ENCODE measurements around the gene ACAN.

Gene ACAN

DNA sequence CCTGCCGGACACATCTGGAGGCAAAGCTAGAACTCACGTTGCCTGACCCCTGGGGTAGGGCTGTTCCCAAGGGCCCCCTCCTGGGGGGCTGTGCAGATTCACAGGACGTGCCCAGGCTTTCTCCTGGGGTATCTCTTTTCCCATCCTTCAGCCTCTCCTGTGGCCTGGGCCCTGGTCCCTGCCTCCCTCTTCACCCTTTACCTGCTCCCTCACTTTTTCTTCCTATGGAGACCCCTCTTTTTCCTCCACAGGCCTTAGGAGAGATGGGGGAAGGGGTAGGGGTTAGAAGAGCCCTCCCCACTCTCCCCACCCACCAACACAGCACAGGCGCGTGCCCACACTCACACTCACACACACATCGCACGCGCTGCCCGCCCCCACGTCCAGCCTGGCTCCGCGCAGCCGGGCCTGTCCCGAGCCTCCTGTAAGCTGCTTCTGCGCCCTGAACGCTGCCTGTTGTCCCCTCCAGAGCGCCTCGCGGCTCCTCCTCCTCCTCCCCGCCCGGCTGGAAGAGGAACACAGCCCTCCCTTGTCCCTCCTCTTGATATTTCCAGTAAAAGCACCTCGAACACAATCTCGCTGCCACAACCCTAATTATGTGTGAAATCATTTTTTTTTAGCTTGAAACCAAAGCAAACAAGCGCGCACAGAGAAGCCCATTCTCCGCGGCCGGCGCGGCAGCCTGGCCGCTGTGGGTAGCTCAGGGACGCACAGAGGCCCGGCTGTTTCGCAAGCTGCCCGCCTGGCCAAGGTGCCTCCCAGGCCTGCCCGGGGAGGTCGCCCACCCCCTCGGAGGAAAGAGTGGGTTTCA lies 33.9 kb upstream of the ACAN start:
- DNase-seq (ENCODE audit: low read depth): no peak
- no peak overlapping the region for H3K4me3 ChIP-seq (ENCODE audit: low read depth, low read length)
- TF ChIP-seq, protein P1, sequence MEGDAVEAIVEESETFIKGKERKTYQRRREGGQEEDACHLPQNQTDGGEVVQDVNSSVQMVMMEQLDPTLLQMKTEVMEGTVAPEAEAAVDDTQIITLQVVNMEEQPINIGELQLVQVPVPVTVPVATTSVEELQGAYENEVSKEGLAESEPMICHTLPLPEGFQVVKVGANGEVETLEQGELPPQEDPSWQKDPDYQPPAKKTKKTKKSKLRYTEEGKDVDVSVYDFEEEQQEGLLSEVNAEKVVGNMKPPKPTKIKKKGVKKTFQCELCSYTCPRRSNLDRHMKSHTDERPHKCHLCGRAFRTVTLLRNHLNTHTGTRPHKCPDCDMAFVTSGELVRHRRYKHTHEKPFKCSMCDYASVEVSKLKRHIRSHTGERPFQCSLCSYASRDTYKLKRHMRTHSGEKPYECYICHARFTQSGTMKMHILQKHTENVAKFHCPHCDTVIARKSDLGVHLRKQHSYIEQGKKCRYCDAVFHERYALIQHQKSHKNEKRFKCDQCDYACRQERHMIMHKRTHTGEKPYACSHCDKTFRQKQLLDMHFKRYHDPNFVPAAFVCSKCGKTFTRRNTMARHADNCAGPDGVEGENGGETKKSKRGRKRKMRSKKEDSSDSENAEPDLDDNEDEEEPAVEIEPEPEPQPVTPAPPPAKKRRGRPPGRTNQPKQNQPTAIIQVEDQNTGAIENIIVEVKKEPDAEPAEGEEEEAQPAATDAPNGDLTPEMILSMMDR (IDR thresholded peaks at IDR 0.05; ENCODE audit: control insufficient read depth, extremely low read depth, insufficient read depth): no peak

DNA sequence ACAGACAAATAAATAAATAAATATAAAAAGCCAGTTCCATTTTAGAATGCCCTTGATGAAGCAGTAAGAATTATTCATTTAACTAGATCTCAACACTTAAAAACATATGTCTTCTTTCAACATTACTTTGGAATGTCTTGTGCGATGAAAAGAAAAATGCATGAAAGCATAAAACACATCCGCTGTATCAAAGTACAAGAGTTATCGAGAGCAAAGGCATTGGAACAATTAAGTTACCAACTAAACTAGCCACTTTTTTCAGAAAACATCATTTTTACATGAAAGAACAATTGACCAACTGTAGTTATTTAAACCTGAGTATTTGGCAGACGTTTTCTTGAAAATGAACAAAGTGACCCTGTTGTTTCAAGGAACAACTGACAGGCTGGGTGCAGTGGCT lies 27.5 kb upstream of the ACAN start:
- TF ChIP-seq, protein P1 (IDR thresholded peaks at IDR 0.05; ENCODE audit: control insufficient read depth, extremely low read depth, insufficient read depth): no peak
- no peak for DNase-seq (ENCODE audit: low read depth)
- no peak overlapping the region for H3K4me3 ChIP-seq (ENCODE audit: low read depth, low read length)

DNA sequence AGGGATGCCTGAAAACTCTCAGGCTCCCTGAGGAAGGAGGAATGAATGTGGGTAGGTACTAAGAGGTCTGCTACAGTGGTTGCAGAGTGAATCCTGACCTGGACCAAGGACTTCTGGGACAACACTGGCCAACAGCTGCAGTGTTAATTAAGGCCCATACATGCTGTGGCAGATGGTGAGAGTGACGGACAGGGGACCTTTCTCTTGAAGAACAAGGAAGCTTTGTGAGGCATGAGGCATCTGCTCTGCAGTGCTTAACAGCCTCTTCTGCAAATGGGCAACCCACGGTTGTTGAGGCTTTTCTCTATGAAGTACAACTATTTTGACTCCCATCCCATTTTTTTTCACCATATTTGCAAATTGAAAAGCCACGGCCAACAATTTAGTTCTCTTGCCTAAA lies 26.6 kb upstream of the ACAN start:
- TF ChIP-seq, protein P1 (IDR thresholded peaks at IDR 0.05; ENCODE audit: control insufficient read depth, extremely low read depth, insufficient read depth): no peak
- H3K4me3 ChIP-seq (ENCODE audit: low read depth, low read length): no peak overlapping the region
- no peak for DNase-seq (ENCODE audit: low read depth)

DNA sequence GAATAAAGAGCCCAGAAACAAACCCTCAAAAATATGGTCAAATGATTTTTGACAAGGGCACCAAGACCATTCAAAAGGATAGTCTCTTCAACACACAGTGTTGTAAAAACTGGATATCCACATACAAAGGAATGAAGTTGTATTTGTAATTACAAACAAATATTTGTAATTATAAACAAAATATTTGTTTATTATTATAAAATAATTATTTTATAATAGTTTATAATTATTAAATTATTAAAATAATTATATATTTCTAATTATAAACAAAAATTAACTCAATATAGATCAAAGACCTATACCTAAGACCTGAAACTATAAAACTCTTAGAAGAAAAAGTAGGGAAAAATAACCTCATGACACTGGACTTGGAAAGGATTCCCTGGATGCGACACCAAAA lies 23.3 kb upstream of the ACAN start:
- TF ChIP-seq, protein P1 (IDR thresholded peaks at IDR 0.05; ENCODE audit: control insufficient read depth, extremely low read depth, insufficient read depth): no peak

DNA sequence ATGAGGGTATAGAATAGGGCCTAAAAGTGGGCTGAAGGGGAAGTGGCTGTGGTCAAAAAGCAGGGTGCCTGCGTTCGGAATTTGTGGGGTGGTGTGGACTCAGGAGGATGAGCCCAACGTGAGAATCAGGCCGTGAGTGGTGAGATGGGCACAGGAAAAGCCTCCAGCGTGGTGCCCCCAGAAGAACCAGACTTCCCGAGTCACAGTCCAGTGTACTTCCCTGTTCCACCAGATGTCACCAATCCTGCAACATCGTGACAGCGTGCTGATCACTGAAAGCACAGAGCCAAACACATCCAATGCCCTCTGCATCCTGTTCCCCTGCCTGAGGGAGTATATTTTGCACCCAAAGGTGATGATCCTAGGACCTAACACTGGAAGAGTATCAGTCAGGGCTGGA lies 20.8 kb upstream of the ACAN start:
- TF ChIP-seq, protein P1 (IDR thresholded peaks at IDR 0.05; ENCODE audit: control insufficient read depth, extremely low read depth, insufficient read depth): no peak
- no peak for DNase-seq (ENCODE audit: low read depth)
- H3K4me3 ChIP-seq (ENCODE audit: low read depth, low read length): no peak overlapping the region

More for the DNA sequence above, 23.3 kb upstream of the ACAN start:
- no peak overlapping the region for H3K4me3 ChIP-seq (ENCODE audit: low read depth, low read length)
- DNase-seq (ENCODE audit: low read depth): no peak

DNA sequence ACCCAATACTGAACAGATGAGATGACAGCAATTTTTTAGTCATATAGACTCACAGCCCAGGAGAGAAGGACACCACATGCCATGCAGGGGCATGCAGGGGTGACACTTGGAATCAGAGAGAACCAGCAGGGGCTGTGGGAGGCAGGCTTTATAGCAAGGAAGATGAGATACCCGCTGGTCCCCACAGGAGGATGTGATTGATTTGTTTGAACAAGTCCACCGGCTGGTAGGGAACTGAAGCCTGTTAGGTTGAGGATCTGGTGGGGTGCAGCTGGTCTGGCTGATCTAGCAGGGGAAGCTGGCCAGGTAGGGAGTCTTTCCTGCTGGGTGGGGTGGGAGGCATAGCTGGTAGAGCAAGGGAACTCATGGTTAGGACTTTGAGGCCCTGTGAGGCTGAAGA lies 18.0 kb upstream of the ACAN start:
- TF ChIP-seq, protein P1 (IDR thresholded peaks at IDR 0.05; ENCODE audit: control insufficient read depth, extremely low read depth, insufficient read depth): no peak
- no peak for DNase-seq (ENCODE audit: low read depth)
- H3K4me3 ChIP-seq (ENCODE audit: low read depth, low read length): no peak overlapping the region

DNA sequence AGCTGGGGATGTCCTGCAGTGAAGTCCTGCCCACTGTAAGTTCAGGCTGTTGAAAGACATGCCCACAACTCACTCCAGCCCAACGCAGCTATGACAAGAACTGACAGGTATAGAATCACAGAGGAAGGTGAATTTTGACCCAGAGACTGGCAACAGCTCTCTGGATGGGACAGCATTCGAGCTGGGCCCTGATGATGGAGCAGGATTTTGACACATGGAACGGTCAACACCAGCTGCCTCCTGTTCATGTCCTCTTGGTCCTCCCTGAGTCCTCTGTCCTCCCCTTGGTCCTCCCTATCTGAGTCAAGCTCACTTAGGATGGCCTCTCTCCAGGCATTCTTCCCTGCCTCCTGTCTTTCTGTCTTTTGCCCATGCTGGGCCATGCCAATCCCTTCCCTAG lies 15.2 kb upstream of the ACAN start:
- TF ChIP-seq, protein P1 (IDR thresholded peaks at IDR 0.05; ENCODE audit: control insufficient read depth, extremely low read depth, insufficient read depth): no peak
- DNase-seq (ENCODE audit: low read depth): no peak
- no peak overlapping the region for H3K4me3 ChIP-seq (ENCODE audit: low read depth, low read length)

All from LNCaP clone FGC (cell line).